ENCODE results near the gene KMO.
A peak's percentile ranks its signal among the peaks of the same experiment; 100 is the strongest.

DNA sequence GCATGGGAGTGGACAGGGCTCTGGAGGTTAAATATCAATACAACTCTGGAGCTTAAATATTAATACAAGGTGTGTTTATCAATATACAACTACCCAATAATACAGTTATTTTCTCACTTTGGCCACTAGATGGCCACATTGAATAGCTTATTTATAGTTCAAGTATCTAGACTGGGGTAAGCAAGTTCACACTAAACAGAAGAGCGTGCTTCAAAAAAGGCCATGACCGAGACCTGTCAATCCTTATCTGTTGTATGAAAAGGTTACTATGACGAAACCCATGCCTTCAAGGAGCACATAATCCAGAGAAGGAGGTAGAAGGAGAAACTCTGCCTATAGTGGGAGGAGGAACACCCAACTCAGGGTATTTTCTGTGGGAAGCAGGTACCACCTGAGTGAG, 78.9 kb downstream of the KMO start:
- no peak for TF ChIP-seq MYBL2 (CRISPR knock-in tag; IDR thresholded peaks at IDR 0.05)
- TF ChIP-seq, protein P1, sequence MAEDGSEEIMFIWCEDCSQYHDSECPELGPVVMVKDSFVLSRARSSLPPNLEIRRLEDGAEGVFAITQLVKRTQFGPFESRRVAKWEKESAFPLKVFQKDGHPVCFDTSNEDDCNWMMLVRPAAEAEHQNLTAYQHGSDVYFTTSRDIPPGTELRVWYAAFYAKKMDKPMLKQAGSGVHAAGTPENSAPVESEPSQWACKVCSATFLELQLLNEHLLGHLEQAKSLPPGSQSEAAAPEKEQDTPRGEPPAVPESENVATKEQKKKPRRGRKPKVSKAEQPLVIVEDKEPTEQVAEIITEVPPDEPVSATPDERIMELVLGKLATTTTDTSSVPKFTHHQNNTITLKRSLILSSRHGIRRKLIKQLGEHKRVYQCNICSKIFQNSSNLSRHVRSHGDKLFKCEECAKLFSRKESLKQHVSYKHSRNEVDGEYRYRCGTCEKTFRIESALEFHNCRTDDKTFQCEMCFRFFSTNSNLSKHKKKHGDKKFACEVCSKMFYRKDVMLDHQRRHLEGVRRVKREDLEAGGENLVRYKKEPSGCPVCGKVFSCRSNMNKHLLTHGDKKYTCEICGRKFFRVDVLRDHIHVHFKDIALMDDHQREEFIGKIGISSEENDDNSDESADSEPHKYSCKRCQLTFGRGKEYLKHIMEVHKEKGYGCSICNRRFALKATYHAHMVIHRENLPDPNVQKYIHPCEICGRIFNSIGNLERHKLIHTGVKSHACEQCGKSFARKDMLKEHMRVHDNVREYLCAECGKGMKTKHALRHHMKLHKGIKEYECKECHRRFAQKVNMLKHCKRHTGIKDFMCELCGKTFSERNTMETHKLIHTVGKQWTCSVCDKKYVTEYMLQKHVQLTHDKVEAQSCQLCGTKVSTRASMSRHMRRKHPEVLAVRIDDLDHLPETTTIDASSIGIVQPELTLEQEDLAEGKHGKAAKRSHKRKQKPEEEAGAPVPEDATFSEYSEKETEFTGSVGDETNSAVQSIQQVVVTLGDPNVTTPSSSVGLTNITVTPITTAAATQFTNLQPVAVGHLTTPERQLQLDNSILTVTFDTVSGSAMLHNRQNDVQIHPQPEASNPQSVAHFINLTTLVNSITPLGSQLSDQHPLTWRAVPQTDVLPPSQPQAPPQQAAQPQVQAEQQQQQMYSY (CRISPR knock-in tag; IDR thresholded peaks at IDR 0.05), result no peak
- TF ChIP-seq, protein P2, sequence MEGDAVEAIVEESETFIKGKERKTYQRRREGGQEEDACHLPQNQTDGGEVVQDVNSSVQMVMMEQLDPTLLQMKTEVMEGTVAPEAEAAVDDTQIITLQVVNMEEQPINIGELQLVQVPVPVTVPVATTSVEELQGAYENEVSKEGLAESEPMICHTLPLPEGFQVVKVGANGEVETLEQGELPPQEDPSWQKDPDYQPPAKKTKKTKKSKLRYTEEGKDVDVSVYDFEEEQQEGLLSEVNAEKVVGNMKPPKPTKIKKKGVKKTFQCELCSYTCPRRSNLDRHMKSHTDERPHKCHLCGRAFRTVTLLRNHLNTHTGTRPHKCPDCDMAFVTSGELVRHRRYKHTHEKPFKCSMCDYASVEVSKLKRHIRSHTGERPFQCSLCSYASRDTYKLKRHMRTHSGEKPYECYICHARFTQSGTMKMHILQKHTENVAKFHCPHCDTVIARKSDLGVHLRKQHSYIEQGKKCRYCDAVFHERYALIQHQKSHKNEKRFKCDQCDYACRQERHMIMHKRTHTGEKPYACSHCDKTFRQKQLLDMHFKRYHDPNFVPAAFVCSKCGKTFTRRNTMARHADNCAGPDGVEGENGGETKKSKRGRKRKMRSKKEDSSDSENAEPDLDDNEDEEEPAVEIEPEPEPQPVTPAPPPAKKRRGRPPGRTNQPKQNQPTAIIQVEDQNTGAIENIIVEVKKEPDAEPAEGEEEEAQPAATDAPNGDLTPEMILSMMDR (IDR thresholded peaks at IDR 0.05), result peak; percentile 64
- TF ChIP-seq NR3C1 (CRISPR knock-in tag; conservative IDR thresholded peaks at IDR 0.05; ENCODE audit: low read depth), result no peak
- TF ChIP-seq IRF2 (CRISPR knock-in tag; IDR thresholded peaks at IDR 0.05; ENCODE audit: borderline replicate concordance, low read depth), result no peak
- TF ChIP-seq JUN (CRISPR knock-in tag; IDR thresholded peaks at IDR 0.05), result no peak
- TF ChIP-seq, protein P3, sequence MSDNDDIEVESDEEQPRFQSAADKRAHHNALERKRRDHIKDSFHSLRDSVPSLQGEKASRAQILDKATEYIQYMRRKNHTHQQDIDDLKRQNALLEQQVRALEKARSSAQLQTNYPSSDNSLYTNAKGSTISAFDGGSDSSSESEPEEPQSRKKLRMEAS (CRISPR knock-in tag; IDR thresholded peaks at IDR 0.05), result no peak
- TF ChIP-seq ESRRA (CRISPR knock-in tag; IDR thresholded peaks at IDR 0.05; ENCODE audit: borderline replicate concordance), result no peak
- TF ChIP-seq, protein P4, sequence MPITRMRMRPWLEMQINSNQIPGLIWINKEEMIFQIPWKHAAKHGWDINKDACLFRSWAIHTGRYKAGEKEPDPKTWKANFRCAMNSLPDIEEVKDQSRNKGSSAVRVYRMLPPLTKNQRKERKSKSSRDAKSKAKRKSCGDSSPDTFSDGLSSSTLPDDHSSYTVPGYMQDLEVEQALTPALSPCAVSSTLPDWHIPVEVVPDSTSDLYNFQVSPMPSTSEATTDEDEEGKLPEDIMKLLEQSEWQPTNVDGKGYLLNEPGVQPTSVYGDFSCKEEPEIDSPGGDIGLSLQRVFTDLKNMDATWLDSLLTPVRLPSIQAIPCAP (CRISPR knock-in tag; IDR thresholded peaks at IDR 0.05), result no peak
- TF ChIP-seq, protein P5, sequence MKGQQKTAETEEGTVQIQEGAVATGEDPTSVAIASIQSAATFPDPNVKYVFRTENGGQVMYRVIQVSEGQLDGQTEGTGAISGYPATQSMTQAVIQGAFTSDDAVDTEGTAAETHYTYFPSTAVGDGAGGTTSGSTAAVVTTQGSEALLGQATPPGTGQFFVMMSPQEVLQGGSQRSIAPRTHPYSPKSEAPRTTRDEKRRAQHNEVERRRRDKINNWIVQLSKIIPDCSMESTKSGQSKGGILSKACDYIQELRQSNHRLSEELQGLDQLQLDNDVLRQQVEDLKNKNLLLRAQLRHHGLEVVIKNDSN (CRISPR knock-in tag; IDR thresholded peaks at IDR 0.05), result no peak

Data from WTC11 (cell line).